Fibroblast of skin of scalp (primary cell): ENCODE results near the gene DEF6.

ENCODE experiments used
- DNase-seq: peaks from one replicate; pipeline ENCODE4 v3.0.0-alpha.2; 2013

Gene DEF6

DNA sequence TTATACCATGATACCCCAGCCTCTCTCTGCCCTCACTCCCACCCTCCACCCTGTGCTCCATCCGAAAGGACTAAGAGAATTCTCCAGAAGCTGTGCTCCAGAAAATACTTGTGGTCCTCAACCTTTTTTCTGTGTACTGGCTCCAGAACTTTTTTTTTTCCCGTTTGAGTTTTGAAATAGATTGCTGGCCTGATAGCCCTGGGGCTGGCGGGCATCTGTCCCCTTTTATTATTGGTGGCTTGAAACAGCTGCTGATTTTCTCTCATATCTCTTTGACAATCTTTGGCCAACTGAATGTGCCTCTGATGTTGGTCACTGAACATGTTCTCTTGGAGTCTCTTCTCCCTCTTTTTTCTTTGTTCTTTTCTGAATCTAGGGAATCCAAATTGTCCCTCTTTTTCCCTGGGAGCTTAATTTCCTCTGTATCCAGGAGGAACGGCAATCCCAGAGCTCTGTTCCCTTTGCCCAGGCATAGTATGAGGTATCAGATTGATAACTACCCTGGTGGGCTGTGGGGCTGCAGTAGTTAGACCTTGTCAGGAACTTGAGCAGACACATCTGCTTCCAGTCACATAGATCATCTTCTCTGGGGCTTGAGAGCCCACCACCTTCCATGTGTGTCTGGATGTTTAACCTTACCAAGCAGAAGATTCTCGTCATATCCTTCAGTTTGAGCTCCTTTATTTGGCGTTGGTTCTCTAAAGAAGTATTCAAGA is 46.4 kb downstream of the DEF6 start:
- no peak for DNase-seq

DNA sequence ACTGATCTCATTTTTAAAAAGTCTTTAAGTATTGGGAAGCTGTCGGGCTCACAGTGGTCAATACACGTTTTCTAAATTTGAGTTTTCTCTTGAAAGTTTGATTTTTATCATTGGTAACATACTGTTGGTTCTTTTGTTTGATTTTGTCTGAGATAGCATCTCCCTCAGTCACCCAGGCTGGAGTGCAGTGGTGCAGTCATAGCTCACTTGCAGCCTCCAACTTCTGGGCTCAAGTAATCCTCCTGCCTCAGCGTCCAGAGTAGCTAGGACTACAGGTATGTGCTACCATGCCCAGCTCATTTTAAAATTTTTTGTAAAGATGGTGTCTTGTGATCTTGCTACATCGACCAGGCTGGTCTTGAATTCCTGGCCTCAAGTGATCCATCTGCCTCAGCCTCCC is 53.8 kb downstream of the DEF6 start:
- DNase-seq = no peak

DNA sequence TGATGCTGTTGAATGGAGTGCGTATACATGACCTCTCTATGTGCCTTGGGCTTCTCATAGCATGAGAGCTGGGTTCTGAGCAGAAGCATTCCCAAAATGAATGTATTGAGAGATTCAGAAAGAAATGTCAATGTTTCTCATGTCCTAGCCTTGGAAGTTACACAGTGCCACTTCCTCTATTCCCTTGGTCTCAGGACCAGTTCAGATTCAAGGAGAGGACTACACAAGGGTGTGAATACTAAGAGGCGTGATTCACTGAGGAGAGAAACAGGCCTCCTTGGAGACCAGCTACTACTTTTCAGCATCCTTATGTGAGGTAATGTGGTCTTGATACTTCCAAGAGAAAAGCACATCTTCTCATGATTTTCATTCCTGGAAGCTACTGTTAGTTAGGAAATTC is 55.1 kb downstream of the DEF6 start:
- no peak for DNase-seq

DNA sequence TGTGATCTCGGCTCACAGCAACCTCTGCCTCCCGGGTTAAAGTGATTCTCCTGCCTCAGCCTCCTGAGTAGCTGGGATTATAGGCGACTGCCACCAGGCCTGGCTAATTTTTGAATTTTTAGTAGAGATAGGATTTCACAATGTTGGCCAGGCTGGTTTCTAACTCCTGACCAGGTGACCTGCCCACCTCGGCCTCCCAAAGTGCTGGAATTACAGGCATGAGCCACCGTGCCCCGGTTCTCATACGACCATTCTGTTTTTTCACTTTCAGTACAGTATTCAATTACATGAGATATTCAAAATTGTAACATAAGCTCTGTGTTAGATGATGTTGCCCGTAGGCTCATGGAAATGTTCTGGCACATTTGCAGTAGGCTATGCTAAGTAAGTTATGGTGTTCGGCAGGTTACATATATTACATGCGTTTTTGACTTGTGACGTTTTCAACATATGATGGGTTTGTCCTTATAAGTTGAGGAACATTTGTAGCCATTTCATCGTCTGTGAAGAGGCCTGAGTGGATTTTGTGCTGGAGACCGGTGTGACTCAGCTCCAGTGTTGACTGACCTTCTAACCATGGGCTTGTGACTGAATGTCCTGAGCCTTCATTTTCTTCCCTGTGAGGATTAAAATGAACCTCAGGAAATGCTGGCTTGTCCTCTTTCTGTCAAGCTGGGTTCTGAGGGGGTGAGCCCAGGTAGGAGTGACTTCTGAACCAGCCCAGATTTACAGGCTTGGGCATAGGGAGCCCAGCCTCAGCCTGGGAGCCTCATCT is 56.9 kb downstream of the DEF6 start:
- DNase-seq = no peak

DNA sequence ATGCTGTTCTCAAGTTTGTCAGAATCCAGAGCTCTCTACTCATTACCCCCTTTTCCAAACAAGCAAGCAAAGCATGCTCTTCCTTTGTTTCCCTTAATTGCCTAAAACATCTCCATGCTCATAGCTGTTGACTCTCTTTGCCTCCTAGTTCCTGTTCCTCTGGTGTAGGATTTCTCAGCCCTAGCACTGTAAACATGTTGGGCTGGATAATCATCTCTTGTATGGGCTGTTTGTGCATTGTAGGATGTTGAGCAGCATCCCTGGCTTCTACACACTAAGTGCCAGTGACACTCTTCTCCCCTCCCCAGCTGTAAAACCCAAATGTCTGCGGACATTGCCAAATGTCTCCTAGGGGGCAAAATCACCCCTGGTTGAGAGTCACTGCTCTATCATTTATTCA is 58.8 kb downstream of the DEF6 start:
- DNase-seq = no peak

DNA sequence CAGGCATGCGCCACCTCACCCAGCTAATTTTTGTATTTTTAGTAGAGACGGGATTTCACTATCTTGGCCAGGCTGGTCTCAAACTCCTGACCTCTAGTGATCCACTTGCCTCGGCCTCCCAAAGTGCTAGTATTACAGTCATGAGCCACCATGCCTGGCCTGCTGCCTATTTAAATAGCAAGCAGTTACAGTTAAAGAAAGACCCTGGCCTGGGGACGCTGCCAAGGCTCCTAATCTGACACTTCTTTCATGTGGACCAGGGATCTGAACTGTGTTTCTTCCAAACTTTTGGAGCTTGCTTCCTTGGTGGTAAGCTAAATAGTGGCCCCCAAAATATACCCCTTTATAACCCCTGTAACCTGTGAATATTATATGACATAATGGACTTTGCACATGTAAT is 60.1 kb downstream of the DEF6 start:
- DNase-seq = no peak

DNA sequence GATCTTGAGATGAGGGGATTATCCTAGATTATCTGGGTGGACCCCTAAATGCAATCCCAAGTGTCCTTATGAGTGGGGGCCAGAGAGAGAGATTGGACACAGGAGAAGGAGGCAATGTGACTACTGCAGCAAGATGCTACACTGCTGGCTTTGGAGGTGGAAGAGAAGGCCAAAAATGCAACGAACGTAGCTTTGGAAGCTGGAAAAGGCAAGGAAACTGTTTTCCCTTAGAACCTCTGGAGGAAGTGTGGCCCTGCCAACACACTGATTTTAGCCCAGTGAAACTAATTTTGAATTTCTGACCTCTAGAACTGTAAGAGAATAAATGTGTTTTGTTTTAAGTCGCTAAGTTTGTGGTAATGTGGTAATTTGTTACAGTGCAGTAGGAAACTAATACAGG is 60.5 kb downstream of the DEF6 start:
- DNase-seq = no peak

DNA sequence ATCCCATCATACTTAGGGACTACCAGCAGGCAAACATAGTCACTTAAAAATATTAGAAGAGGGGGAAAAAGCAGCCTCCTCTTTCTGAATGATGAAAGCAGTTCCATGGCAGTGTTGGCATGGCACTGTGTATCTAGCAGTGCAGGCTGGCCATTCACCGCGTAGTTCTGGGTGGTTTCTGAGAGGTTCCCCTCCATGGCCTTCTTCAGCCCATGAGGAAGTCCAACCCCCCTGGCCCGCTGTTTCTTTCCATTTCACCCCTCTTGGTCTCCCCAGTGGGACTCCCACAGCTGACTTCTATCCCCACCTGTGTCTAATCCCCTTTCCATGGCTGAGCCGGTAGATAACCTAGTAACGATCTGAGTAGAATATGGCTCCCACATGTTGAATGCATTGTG is 61.7 kb downstream of the DEF6 start:
- no peak for DNase-seq

DNA sequence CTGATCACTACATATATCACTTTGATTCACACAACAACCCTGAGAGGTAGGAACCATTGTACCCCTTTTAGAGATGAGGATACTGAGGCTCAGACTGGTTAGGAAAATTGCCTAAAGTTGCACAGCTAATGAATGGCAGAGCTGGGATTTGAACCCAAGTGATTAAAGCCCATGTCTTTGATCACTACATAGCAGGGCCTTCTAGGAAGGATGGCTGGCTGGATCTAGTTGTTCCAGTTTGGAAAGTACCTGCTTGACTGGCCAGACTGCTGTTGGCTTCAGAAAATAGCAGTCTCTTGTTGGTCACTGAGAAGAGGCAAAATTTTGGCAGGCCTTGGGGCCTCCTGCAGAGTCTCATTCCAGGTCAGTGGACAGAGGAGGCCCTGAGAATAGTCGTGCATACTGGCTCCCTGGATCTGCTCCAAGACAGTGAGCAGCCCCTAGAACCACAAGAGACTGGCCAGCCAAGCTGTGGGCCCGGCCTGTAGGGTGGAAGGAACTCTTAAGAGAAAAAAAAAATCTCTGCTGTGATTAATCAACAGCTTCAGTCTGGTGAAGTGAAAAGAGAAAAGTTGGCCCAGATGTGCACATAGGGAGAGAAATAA is 62.2 kb downstream of the DEF6 start:
- peak; percentile 85 for DNase-seq

DNA sequence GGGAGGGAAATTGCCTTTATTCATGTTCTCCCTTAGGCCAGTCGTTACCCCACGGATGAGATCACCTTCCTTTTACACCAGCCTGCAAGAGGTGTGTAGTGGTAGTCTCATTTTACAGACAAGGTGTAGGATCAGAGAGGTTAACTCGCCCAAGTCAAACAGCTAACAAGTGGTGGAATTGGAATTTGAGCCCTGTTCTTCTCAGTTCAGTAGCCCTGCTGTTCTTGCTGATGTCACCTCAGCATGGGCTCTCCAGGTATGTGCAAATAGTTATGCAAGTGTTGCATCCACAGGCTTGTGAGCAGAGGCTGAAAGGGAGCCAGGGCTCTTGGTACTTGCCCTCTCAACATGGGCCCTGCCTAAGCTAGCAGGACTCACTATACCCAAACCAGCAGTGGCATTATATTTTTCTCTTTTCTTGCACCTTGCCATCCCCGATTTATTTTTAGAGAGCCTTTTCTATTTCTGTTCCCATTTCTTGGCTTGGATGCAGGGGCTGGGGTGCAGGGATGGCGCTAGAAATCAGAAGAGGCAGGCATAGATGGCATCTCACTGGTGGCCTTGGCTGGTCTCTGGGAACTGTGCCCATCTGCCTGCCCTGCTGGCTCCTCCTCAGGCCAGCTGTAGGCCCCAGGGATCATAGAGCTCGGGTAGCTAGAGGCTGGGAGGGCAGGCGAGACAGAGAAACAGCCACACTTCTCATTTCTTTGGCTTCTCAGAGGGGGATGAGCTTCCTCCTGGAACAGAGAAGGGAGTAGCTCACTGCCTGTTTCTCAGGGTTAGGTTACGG is 62.9 kb downstream of the DEF6 start:
- no peak for DNase-seq

DNA sequence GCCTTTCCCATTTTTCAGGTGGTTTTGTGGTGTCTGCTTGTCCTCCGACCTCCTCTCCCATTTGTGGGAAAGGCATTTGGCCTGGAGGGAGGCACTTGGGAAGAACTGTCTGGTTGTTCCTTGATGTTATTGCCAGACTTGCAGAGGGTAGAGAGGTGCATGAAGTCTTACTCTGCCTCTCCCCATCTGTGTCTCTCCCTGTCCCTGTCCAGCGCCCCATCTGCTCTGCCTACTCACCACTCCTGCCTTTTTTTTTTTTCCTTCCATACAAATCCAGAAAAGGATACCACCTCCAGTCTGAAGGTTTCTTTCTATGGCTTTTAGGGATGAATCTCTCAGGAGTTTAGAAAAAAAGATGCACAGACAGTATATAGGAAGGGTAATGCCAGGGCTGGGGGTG is 64.6 kb downstream of the DEF6 start:
- DNase-seq = no peak

DNA sequence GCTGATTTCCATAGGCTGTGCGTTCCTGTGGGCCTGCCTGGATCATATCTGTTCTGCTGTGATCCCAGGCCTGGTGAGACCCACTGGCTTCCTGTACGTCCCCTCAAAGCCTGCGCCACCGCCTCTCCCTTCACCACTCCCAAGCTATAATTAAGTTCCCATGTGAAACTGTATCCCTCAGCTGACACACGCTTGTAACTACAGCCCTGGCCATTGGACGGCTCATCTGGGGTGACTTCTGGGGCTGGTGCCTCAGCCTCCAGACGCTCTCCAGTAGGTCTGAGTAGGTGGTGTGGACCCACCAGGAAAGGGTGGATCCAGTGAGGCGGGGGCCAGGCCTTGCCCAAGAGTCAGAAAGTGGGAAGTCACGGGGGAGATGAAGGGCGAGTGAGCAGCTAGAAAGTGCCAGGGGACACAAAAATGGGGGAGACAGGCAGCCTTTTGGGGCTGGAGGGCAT is 65.7 kb downstream of the DEF6 start:
- DNase-seq = peak; percentile 77

DNA sequence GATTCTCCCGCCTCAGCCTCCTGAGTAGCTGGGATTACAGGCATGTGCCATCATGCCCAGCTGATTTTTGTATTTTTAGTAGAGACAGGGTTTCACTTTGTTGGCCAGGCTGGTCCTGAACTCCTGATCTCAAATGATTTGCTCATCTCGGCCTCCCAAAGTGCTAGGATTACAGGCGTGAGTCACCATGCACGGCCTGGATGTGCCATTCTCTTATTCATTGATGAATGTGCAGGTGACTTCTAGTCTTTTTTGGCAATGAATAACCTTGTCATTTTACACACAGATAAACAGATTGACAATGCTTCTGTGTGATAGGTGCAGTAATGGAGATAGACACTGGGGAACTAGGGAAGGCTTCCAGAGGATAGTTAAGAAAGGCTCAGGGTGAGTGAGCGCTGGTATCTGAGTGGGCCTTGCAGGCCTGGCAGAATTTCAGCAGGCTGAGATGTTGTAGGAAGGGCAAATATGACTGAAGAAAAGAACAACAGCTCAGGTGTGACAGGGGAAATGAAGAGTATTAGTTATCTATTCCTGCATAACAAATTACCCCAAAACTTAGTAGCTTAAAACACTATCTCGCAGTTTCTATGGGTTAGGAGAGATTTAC is 68.1 kb downstream of the DEF6 start:
- DNase-seq = no peak

DNA sequence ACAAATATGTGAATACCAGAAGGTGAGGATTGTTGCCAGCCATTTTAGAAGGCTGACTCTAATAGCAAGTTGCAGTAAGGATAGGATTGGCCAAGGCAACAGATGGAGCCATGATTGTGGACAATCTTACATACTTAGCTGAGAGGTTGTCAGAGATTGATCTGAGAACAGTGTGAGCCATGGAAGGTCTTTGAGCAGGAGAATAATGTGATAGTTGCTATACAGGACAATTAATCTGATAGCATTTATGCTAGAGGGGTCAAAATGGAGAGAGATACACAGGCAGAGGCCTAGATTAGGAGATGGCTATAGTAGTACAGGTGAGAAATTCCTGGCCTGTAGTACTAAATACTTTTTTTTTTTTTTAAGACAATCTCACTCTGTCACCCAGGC is 68.6 kb downstream of the DEF6 start:
- DNase-seq = no peak

DNA sequence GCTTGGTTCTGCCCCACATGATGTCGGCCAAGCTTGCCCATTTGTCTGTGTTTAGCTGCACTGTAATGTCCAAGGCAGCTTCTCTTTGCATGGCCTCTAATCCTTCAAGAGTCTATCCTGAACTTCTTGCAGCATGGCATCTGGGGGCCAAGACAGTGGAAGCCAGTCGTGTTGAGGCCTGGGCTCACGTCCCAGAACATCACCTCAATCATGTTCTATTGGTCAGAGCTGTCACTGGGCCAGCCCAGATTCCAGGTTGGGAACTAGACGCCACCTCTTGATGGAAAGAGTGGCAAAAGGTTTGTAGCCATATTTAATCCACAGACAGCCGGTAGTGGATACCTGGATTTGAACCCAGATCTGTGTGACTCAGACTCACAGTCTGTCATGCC is 70.0 kb downstream of the DEF6 start:
- DNase-seq = no peak

DNA sequence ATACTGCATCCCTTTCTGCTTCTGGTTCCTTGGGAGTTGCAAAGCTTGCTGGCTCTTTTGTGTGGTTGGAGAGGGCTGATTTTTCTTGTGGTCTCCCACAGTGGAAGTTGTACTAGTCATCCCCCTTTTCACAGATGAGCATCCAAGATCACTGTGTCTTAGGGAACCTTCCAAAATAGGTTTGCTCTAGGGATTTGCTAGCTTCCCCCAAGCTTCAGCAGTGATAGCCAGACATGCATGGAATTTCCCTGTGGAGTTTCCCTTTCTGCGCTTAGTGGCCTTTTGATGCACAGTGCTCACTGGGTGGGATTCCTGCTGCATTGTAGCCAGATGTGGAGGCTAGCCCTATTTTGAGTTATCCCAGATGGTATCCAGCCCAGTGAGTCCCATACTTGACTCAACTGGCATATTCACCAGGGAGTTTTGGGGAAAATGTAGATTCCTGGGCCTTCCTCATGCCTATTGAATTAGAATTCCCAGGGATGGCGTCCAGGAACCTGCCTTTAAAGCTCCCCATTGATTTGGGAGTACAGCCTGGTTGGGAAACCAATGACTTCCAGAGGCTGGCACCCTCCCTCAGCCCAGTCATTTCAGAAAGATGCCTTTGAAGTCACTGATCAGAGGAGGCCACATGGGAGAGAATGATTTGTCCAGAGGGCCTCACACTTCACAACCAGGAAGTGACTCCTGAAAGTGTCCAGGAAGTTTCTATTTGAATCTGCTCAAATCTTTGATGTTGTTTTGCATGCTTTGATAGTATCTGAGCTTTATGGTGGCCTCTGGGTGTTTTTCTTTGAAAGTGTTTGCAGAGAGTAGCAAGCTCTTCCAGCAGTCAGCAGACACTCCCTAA is 70.6 kb downstream of the DEF6 start:
- DNase-seq = peak; percentile 97

DNA sequence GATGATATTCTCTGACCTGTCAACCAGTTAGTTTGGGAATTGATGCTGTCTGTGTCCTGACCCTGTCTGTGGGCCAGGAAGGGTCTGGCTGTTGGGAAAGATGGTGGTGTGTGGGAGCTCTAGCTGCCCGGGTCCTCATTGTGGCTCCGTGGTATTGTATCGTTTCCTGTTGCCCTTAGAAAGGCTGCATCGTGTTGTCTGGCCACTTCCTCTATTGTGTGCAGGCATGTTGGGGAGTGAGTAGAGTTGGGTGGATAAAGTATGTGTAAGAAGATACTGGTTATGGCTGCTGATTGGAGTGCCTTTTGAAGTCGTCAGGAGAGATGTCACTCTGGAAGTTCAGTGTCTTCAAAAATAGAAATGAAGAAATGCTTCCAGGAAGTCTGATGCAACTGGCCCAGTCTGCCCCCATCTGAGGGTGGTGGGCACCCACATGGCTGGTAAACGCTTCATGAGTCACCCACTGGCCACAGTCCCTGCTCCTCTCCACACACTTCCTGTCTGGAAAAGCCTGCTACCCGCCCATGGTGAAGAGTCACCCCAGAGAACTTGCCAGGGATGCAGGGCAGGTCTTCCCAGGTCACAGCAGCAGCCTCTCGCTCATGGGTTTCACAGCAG is 72.6 kb downstream of the DEF6 start:
- peak; percentile 97 for DNase-seq

DNA sequence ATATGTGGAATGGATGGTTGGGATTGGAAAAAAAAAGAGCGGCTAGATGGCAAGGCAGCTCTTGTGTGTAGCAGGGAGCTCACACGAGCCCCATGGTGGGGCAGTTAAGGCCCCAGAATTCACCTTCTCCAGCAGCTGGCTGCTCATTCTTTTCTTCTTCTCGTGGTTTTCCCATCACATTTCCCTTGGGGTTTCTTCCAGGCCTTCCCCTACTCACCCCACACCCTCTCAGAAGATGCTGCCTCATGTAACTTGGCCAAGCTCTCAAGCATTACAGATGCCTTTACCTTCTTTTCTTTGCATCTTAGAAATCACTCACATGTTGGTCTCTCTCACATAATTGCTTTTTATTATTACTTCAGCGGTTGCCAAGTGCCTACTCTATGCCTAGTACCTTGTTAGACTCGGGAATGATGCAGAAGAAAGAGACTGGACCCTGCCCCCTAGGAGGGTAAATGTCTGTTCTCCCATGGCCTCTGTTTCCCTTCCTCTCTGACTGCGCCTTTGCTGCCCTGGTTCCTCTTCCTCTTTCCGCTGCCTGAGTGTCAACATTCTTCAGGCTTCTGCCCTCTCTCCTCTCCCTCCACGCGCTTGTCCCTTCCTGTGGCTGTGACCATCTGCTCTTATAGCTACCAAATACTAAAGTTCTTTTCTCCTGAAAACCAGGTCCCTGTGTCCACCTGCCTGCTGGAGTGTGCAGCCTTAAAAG is 73.3 kb downstream of the DEF6 start:
- peak; percentile 80 for DNase-seq
